ENCODE data around the gene ACTN4. TPM values are rescaled to one million over a fixed set of nuclear protein-coding genes. Genes with fewer than 3 reads are reported as not detected.

Gene ACTN4
- total RNA-seq, 5 donors from 2014 or later (not counting 1 experiment from before 2014, with no cell fraction given), result 100.0 to 201 (median 175) TPM

DNA sequence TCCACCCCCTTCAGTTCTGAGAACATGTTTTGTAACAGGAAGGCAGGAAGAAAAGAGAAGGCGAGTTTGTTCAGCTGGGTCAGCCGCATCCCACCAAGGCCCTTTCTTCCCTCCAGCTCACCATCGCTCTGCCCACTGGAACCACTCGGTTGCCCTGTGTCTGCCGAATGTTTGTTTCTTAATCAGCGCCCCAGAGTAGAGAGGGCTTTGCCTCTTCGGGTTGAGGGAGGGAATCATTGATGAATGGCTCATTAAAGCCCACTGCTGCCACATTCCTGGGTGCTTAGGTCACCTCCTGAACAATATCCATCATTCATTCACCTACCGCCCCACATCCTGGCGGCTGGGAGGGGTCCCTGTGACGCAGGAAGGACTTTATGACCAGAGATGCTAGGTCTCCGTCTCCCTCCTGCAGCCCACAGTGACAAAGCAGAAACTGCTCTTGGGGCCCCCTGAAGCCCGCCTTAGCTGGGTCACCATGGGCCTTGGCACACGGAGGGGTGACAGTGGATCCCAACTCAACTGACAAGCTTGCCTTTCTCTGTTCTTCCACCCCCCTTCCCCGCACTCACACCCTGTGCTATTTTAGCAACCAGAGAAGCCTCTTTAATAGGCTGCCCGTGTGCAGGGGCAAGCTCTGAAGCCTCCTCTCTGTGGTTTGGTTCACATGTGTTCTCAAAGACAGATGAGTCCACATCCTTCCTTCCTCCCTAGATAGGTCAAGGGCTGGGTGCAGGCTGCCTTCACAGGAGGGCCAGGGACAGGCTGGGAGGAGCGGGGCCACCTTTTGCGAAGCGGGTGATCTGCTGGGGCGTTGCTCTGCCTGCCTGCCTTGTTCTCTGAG, 46.2 kb downstream of the ACTN4 start:
- Histone ChIP-seq H3K9me3 (no peaks in the 10 kb centered on the region), H3K27me3 (replicated peaks in 1 of 2; ENCODE audit: control insufficient read depth in 2 of 2, extremely low read depth in 1 of 2, insufficient read depth in 2 of 2, low read length in 1 of 2) (no peaks in the 10 kb centered on the region), H3K36me3 (ENCODE audit: control insufficient read depth in 2 of 2, extremely low read depth in 1 of 2, insufficient read depth in 1 of 2, low read length in 1 of 2) (peaks cover 0 to 11% of the 10 kb centered on the region in 2 donors), H3K4me1 (ENCODE audit: control insufficient read depth in 1 of 2, extremely low read depth in 1 of 2, insufficient read depth in 2 of 2, low read length in 2 of 2) (peaks cover 7 to 84% of the 10 kb centered on the region in 2 experiments), H3K4me3 (ENCODE audit: control insufficient read depth in 1 of 2, extremely low read depth in 1 of 2, low read length in 1 of 2) (peak overlapping the region in 1 of 2 donors; percentile 7), H3K27ac (ENCODE audit: low read length) (peak overlapping the region; percentile 68)
- peak overlapping the region in 2 of 3 donors; percentile 54 to 56 for H3K4me3 Mint-ChIP-seq
- peaks cover 9% of the 10 kb centered on the region for H3K36me3 Mint-ChIP-seq
- peaks cover 43 to 87% (median 74%) of the 10 kb centered on the region in 3 donors for H3K4me1 Mint-ChIP-seq
- no peaks in the 10 kb centered on the region for H3K9me3 Mint-ChIP-seq
- H3K27ac Mint-ChIP-seq, result peak overlapping the region; percentile 73 to 77
- DNase-seq (peak in 34 of 35 experiments; percentile 4 to 70 (median 30)), ATAC-seq (replicated peaks in 1 of 4) (peak; percentile 77 to 94 (median 86))
- CTCF ChIA-PET, result interaction anchor here in 1 of 2 donors (1.1 to 1.2 kb wide), 2 partner anchors 59 to 73 kb away, joined by 3 to 4 read pairs; no protein-coding TSS in a partner anchor
- no peaks in the 10 kb centered on the region for H3K27me3 Mint-ChIP-seq
- 47% methylated on average over 10 of the region's 19 CpGs for WGBS (ENCODE audit: insufficient coverage)
- POLR2A ChIA-PET, result no interaction called here

DNA sequence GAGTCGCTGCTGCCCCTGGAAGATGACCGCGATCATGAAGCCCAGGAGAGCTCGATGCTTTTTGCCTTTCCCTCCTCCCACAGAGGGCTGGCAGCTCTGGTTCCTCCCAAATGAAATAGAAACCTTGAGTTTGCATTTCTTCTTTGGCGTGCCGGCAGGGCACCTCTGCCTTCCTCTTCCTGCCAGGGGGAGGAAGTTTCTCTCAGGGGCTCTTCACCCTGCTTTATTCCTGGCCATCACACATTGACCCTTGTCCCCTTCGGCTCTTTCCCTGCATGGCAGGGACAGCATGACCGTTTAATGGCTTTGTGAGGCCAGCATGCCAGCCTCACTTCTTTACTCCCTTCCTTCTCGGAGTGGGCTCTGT, 47.9 kb downstream of the ACTN4 start:
- CTCF ChIA-PET, result no interaction called here
- Mint-ChIP-seq H3K36me3 (peaks cover 3% of the 10 kb centered on the region), H3K4me3 (peak overlapping the region; percentile 0 to 48 (median 15)), H3K4me1 (peaks cover 43 to 78% (median 67%) of the 10 kb centered on the region in 3 donors), H3K27ac (peak overlapping the region; percentile 58 to 71), H3K27me3 (no peaks in the 10 kb centered on the region), H3K9me3 (no peaks in the 10 kb centered on the region)
- Histone ChIP-seq H3K4me1 (ENCODE audit: control insufficient read depth in 1 of 2, extremely low read depth in 1 of 2, insufficient read depth in 2 of 2, low read length in 2 of 2) (peaks cover 7 to 85% of the 10 kb centered on the region in 2 experiments), H3K36me3 (ENCODE audit: control insufficient read depth in 2 of 2, extremely low read depth in 1 of 2, insufficient read depth in 1 of 2, low read length in 1 of 2) (peaks cover 0 to 16% of the 10 kb centered on the region in 2 donors), H3K9me3 (no peaks in the 10 kb centered on the region), H3K27me3 (replicated peaks in 1 of 2; ENCODE audit: control insufficient read depth in 2 of 2, extremely low read depth in 1 of 2, insufficient read depth in 2 of 2, low read length in 1 of 2) (no peaks in the 10 kb centered on the region), H3K27ac (ENCODE audit: low read length) (peak overlapping the region; percentile 15), H3K4me3 (ENCODE audit: control insufficient read depth in 1 of 2, extremely low read depth in 1 of 2, low read length in 1 of 2) (no peak overlapping the region)
- WGBS (ENCODE audit: insufficient coverage), result 79% methylated on average over 4 of the region's 9 CpGs
- POLR2A ChIA-PET, result interaction anchor here in 1 of 2 donors (0.5 kb wide), 1 partner anchor 39 kb away, joined by 3 read pairs; no protein-coding TSS in a partner anchor
- ATAC-seq (replicated peaks in 1 of 4) (no peak), DNase-seq (no peak)

DNA sequence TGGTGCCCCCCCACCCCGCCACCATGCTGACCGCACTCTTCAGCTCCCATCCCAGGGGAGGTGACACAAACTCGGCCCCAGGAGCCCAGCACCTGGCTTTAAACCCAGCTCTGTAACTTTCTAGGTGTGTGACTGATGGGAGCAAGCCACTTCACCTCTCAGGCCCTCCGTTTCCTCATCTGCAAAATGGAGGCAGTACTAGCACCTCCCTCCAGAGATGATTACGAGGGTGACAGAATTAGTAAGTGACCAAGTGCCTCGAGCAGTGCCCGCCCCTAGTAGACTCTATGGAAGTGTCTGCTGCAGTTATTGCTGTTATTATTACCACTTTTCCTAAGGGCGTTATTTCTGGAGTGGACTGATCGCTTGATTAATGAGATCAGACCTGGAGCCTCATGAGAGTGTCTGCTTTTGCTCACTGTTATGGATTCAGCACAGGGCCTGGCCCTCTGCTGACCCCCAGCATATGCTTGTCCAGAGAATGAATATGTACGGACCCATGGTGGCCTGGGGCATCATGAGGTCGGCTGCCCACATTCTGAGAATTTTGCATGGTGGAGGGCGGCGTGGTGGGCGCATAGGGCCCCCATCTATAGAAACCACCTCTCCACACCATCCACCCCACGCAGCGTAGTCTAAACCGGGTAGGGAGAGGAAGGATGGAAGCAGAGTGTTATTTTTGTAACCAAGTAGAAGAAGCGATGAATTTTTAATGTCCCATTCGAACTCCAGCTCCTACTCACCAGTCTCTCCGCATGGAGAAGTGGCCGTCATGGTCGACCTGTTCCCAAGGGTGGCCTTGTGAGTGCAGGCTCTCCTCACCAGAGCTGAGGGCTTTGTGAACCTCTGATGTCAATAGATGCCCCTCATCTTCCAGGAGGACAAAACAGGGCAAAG, 48.6 kb downstream of the ACTN4 start:
- Histone ChIP-seq H3K4me3 (ENCODE audit: control insufficient read depth in 1 of 2, extremely low read depth in 1 of 2, low read length in 1 of 2) (no peak overlapping the region), H3K9me3 (no peaks in the 10 kb centered on the region), H3K36me3 (ENCODE audit: control insufficient read depth in 2 of 2, extremely low read depth in 1 of 2, insufficient read depth in 1 of 2, low read length in 1 of 2) (peaks cover 0 to 24% of the 10 kb centered on the region in 2 donors), H3K27ac (ENCODE audit: low read length) (no peak overlapping the region), H3K4me1 (ENCODE audit: control insufficient read depth in 1 of 2, extremely low read depth in 1 of 2, insufficient read depth in 2 of 2, low read length in 2 of 2) (peaks cover 7 to 79% of the 10 kb centered on the region in 2 experiments), H3K27me3 (replicated peaks in 1 of 2; ENCODE audit: control insufficient read depth in 2 of 2, extremely low read depth in 1 of 2, insufficient read depth in 2 of 2, low read length in 1 of 2) (no peaks in the 10 kb centered on the region)
- H3K9me3 Mint-ChIP-seq, result no peaks in the 10 kb centered on the region
- peak overlapping the region in 1 of 2 donors; percentile 58 for H3K27ac Mint-ChIP-seq
- H3K4me1 Mint-ChIP-seq, result peaks cover 43 to 73% (median 63%) of the 10 kb centered on the region in 3 donors
- no peak for DNase-seq
- H3K27me3 Mint-ChIP-seq, result no peaks in the 10 kb centered on the region
- H3K4me3 Mint-ChIP-seq, result peak overlapping the region in 1 of 3 donors; percentile 48
- ChIA-PET POLR2A (no interaction called here), CTCF (no interaction called here)
- 98% methylated on average over 8 of the region's 22 CpGs for WGBS (ENCODE audit: insufficient coverage)
- peaks cover 7% of the 10 kb centered on the region for H3K36me3 Mint-ChIP-seq
- ATAC-seq (replicated peaks in 1 of 4), result no peak

DNA sequence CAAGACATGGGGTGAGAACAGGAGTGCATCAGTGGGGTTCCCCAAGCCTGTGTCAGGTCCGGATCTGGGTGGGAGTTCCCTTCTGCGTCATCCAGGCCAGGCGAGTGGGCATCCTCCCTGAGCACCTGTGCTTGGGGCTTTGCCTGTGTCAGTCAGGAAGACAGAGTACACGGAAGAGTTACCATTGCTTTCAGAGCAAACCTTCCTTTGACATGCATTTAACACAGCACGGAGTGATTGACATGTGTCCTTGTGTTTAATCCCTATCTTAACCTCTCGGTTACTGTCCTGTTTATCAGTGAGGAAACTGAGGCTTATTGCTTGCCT, 49.2 kb downstream of the ACTN4 start:
- Histone ChIP-seq H3K4me1 (ENCODE audit: control insufficient read depth in 1 of 2, extremely low read depth in 1 of 2, insufficient read depth in 2 of 2, low read length in 2 of 2) (peaks cover 7 to 76% of the 10 kb centered on the region in 2 experiments), H3K27me3 (replicated peaks in 1 of 2; ENCODE audit: control insufficient read depth in 2 of 2, extremely low read depth in 1 of 2, insufficient read depth in 2 of 2, low read length in 1 of 2) (no peaks in the 10 kb centered on the region), H3K4me3 (ENCODE audit: control insufficient read depth in 1 of 2, extremely low read depth in 1 of 2, low read length in 1 of 2) (no peak overlapping the region), H3K9me3 (no peaks in the 10 kb centered on the region), H3K36me3 (ENCODE audit: control insufficient read depth in 2 of 2, extremely low read depth in 1 of 2, insufficient read depth in 1 of 2, low read length in 1 of 2) (peaks cover 0 to 30% of the 10 kb centered on the region in 2 donors), H3K27ac (ENCODE audit: low read length) (no peak overlapping the region)
- ChIA-PET CTCF (no interaction called here), POLR2A (no interaction called here)
- no peak for ATAC-seq (replicated peaks in 1 of 4)
- no peaks in the 10 kb centered on the region for H3K9me3 Mint-ChIP-seq
- no peak overlapping the region for H3K27ac Mint-ChIP-seq
- no peak for DNase-seq
- peaks cover 43 to 69% (median 59%) of the 10 kb centered on the region in 3 donors for H3K4me1 Mint-ChIP-seq
- 100% methylated on average over 4 of the region's 6 CpGs for WGBS (ENCODE audit: insufficient coverage)
- peaks cover 8% of the 10 kb centered on the region for H3K36me3 Mint-ChIP-seq
- H3K4me3 Mint-ChIP-seq, result no peak overlapping the region
- H3K27me3 Mint-ChIP-seq, result no peaks in the 10 kb centered on the region

DNA sequence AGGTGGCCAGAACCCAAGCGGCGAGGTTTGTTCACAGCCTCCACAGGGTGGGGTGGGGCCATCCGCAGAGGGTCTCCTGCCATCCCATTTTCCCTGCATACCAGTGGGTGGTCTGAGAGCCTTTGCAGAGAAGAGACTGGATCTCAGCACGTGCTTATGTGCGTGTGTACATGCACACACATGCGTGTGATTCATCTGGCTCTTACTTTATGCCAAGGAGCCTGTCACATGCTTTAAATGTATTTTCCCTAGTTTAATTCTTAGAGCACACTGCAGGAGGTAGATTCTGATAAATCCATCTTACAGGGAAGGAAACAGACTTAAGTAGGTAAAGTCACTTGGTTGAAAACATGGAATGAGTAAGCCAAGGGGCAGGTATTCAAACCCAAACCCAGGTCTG, 49.7 kb downstream of the ACTN4 start:
- H3K27me3 ChIP-seq (replicated peaks in 1 of 2; ENCODE audit: control insufficient read depth in 2 of 2, extremely low read depth in 1 of 2, insufficient read depth in 2 of 2, low read length in 1 of 2), result no peaks in the 10 kb centered on the region
- H3K36me3 Mint-ChIP-seq, result peaks cover 8% of the 10 kb centered on the region
- peaks cover 7 to 71% of the 10 kb centered on the region in 2 experiments for H3K4me1 ChIP-seq (ENCODE audit: control insufficient read depth in 1 of 2, extremely low read depth in 1 of 2, insufficient read depth in 2 of 2, low read length in 2 of 2)
- WGBS (ENCODE audit: insufficient coverage), result 100% methylated on average over 4 of the region's 6 CpGs
- CTCF ChIA-PET, result no interaction called here
- H3K4me3 ChIP-seq (ENCODE audit: control insufficient read depth in 1 of 2, extremely low read depth in 1 of 2, low read length in 1 of 2), result no peak overlapping the region
- ATAC-seq (replicated peaks in 1 of 4), result no peak
- peaks cover 38 to 64% (median 54%) of the 10 kb centered on the region in 3 donors for H3K4me1 Mint-ChIP-seq
- H3K27ac Mint-ChIP-seq, result no peak overlapping the region
- H3K4me3 Mint-ChIP-seq, result no peak overlapping the region
- DNase-seq, result no peak
- POLR2A ChIA-PET, result no interaction called here
- H3K27me3 Mint-ChIP-seq, result no peaks in the 10 kb centered on the region
- no peaks in the 10 kb centered on the region for H3K9me3 ChIP-seq
- H3K36me3 ChIP-seq (ENCODE audit: control insufficient read depth in 2 of 2, extremely low read depth in 1 of 2, insufficient read depth in 1 of 2, low read length in 1 of 2), result peaks cover 0 to 35% of the 10 kb centered on the region in 2 donors
- no peak overlapping the region for H3K27ac ChIP-seq (ENCODE audit: low read length)
- no peaks in the 10 kb centered on the region for H3K9me3 Mint-ChIP-seq

DNA sequence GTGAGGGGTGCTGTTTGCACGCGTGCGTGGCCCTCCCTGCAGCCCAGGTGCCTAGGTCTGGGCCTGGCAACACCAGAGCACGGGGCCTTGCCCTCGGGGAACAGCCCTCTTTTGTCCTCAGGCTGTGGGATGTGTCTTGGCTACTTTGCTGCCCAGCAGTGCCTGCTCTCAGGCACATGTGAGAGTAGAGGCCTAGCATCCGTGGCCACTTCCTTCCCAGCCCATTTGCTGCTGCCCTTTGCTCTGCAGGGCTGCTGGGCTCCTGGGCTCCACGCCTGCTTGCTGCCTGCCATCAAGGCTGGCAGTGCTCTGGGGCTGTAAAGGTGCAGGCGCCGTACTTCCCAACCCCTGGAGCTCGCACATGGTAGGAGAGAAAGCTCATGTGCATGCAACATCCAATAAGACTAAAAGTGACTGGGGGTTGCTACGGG, 50.2 kb downstream of the ACTN4 start:
- Histone ChIP-seq H3K27ac (ENCODE audit: low read length) (no peak overlapping the region), H3K27me3 (replicated peaks in 1 of 2; ENCODE audit: control insufficient read depth in 2 of 2, extremely low read depth in 1 of 2, insufficient read depth in 2 of 2, low read length in 1 of 2) (no peaks in the 10 kb centered on the region), H3K36me3 (ENCODE audit: control insufficient read depth in 2 of 2, extremely low read depth in 1 of 2, insufficient read depth in 1 of 2, low read length in 1 of 2) (peaks cover 0 to 39% of the 10 kb centered on the region in 2 donors), H3K9me3 (no peaks in the 10 kb centered on the region), H3K4me3 (ENCODE audit: control insufficient read depth in 1 of 2, extremely low read depth in 1 of 2, low read length in 1 of 2) (no peak overlapping the region), H3K4me1 (ENCODE audit: control insufficient read depth in 1 of 2, extremely low read depth in 1 of 2, insufficient read depth in 2 of 2, low read length in 2 of 2) (peaks cover 7 to 67% of the 10 kb centered on the region in 2 experiments)
- Mint-ChIP-seq H3K9me3 (no peaks in the 10 kb centered on the region), H3K27ac (peak overlapping the region; percentile 11), H3K27me3 (no peaks in the 10 kb centered on the region), H3K4me1 (peaks cover 34 to 59% (median 50%) of the 10 kb centered on the region in 3 donors), H3K4me3 (no peak overlapping the region), H3K36me3 (peaks cover 8% of the 10 kb centered on the region)
- POLR2A ChIA-PET, result no interaction called here
- ATAC-seq (replicated peaks in 1 of 4) (no peak), DNase-seq (no peak)
- CTCF ChIA-PET, result no interaction called here
- WGBS (ENCODE audit: insufficient coverage), result 92% methylated on average over 7 of the region's 11 CpGs

Data from T-cell (primary cell).